Measurements from ENCODE around the gene WFIKKN2. TPM values are rescaled to one million over a fixed set of nuclear protein-coding genes. Genes with fewer than 3 reads are reported as not detected.

The WFIKKN2 gene
- total RNA-seq, 4 donors from 2014 or later: 0.73 to 6.0 TPM; not detected in 2

- TF ChIP-seq, protein P1, sequence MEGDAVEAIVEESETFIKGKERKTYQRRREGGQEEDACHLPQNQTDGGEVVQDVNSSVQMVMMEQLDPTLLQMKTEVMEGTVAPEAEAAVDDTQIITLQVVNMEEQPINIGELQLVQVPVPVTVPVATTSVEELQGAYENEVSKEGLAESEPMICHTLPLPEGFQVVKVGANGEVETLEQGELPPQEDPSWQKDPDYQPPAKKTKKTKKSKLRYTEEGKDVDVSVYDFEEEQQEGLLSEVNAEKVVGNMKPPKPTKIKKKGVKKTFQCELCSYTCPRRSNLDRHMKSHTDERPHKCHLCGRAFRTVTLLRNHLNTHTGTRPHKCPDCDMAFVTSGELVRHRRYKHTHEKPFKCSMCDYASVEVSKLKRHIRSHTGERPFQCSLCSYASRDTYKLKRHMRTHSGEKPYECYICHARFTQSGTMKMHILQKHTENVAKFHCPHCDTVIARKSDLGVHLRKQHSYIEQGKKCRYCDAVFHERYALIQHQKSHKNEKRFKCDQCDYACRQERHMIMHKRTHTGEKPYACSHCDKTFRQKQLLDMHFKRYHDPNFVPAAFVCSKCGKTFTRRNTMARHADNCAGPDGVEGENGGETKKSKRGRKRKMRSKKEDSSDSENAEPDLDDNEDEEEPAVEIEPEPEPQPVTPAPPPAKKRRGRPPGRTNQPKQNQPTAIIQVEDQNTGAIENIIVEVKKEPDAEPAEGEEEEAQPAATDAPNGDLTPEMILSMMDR (IDR thresholded peaks at IDR 0.05): no peak
- TF ChIP-seq POLR2A (IDR thresholded peaks at IDR 0.05): no peak
- intact Hi-C loops (cut with DNase I; ENCODE audit: low total_unique reads): no loop called here
- H3K27ac ChIP-seq: no peak overlapping the region
These were observed 2.9 kb downstream of the WFIKKN2 start for GRCh38 chr17:50837980-50838954.

GRCh38 chr17:50839591-50840310 is 4.4 kb downstream of the WFIKKN2 start:
- intact Hi-C loops (cut with DNase I; ENCODE audit: low total_unique reads): loop anchor here (5.0 to 10.0 kb wide), 2 partner anchors 55 to 292 kb away; partner anchors contain the start of gene SPATA20
- no peaks in the 10 kb centered on the region for H3K36me3 ChIP-seq
- DNase-seq: no peak
- H3K27ac ChIP-seq: no peak overlapping the region
- H3K27me3 ChIP-seq: no peaks in the 10 kb centered on the region
- H3K9me3 ChIP-seq: no peaks in the 10 kb centered on the region
- no peaks in the 10 kb centered on the region for H3K4me1 ChIP-seq
- TF ChIP-seq, protein P1 (IDR thresholded peaks at IDR 0.05): no peak
- no peak for TF ChIP-seq POLR2A (IDR thresholded peaks at IDR 0.05)
- H3K4me3 ChIP-seq: no peak overlapping the region

More at GRCh38 chr17:50837980-50838954, 2.9 kb downstream of the WFIKKN2 start:
- H3K27me3 ChIP-seq: no peaks in the 10 kb centered on the region
- no peaks in the 10 kb centered on the region for H3K4me1 ChIP-seq
- H3K4me3 ChIP-seq: no peak overlapping the region
- H3K9me3 ChIP-seq: no peaks in the 10 kb centered on the region
- no peaks in the 10 kb centered on the region for H3K36me3 ChIP-seq
- no peak for DNase-seq

DNA sequence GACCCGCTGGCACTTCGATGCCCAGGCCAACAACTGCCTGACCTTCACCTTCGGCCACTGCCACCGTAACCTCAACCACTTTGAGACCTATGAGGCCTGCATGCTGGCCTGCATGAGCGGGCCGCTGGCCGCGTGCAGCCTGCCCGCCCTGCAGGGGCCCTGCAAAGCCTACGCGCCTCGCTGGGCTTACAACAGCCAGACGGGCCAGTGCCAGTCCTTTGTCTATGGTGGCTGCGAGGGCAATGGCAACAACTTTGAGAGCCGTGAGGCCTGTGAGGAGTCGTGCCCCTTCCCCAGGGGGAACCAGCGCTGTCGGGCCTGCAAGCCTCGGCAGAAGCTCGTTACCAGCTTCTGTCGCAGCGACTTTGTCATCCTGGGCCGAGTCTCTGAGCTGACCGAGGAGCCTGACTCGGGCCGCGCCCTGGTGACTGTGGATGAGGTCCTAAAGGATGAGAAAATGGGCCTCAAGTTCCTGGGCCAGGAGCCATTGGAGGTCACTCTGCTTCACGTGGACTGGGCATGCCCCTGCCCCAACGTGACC is 5.0 kb downstream of the WFIKKN2 start:
- no peaks in the 10 kb centered on the region for H3K9me3 ChIP-seq
- TF ChIP-seq, protein P1 (IDR thresholded peaks at IDR 0.05): no peak
- no peak for TF ChIP-seq POLR2A (IDR thresholded peaks at IDR 0.05)
- no peaks in the 10 kb centered on the region for H3K4me1 ChIP-seq
- H3K27me3 ChIP-seq: no peaks in the 10 kb centered on the region
- no peak overlapping the region for H3K4me3 ChIP-seq
- no peak overlapping the region for H3K27ac ChIP-seq
- DNase-seq: no peak
- intact Hi-C loops (cut with DNase I; ENCODE audit: low total_unique reads): loop anchor here (5.0 to 10.0 kb wide), 2 partner anchors 56 to 293 kb away; partner anchors contain the start of gene SPATA20
- H3K36me3 ChIP-seq: no peaks in the 10 kb centered on the region

DNA sequence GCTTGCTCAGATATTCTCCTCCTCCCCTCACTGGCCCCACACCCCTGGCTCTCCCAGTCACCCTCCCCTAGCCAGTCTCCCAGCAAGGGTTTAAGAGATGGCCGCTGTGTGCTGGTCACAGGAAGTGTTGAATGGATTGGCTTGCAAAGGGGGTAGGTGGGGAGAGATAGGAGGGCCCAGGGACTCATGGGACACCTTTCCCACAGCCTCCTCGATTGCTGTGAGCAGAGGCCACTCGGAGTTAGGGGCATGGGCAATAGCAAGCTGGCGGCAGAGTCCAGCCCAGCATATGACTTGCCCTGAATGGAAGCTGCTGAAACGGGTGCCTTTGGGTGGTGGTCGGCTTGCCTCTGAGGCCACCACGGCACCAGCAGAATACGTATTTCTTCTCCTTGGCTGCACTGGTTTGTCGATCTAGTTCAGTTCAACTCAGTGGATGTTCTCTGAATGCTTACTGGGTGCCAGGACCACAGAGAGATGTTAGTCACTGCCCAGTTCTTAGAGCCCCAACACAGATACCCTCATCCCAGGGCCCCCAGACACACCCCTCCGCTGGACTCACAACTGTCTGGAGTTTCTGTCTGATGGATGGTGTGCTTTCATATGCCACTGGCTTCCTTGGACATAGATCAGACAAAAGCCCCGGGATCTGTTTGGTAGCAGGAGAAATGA is 6.0 kb downstream of the WFIKKN2 start:
- H3K27ac ChIP-seq: no peak overlapping the region
- no peak for DNase-seq
- no peak overlapping the region for H3K4me3 ChIP-seq
- no peaks in the 10 kb centered on the region for H3K27me3 ChIP-seq
- H3K9me3 ChIP-seq: no peaks in the 10 kb centered on the region
- TF ChIP-seq, protein P1 (IDR thresholded peaks at IDR 0.05): no peak
- no peak for TF ChIP-seq POLR2A (IDR thresholded peaks at IDR 0.05)
- intact Hi-C loops (cut with DNase I; ENCODE audit: low total_unique reads): loop anchor here (5.0 to 10.0 kb wide), 2 partner anchors 57 to 294 kb away; partner anchors contain the start of gene SPATA20
- no peaks in the 10 kb centered on the region for H3K36me3 ChIP-seq
- no peaks in the 10 kb centered on the region for H3K4me1 ChIP-seq

Measured in uterus (tissue), 4 donors.